ENCODE results near the gene FOXO4.
A peak's percentile ranks its signal among the peaks of the same experiment; 100 is the strongest.

The FOXO4 gene

GRCh38 chrX:71111141-71111843 lies 15.6 kb downstream of the FOXO4 start, which contains the start of gene IL2RG:
Gene IL2RG, minus strand, starts transcription at chrX:71111577. Its CDS starts 38 bp downstream, at chrX:71111539.
- Histone ChIP-seq H3K27ac (ENCODE audit: low read length) (no peak within 1 kb of the TSS), H3K4me3 (ENCODE audit: low read length) (no peak within 1 kb of the TSS), H3K9me3 (ENCODE audit: control insufficient read depth, insufficient read depth, low read length) (no peaks in the 10 kb centered on the region), H3K4me1 (ENCODE audit: control insufficient read depth, insufficient read depth, low read length) (no peaks in the 10 kb centered on the region), H3K27me3 (ENCODE audit: control insufficient read depth, insufficient read depth, low read length) (0 out of 2 replicates have a peak, but pooled peaks cover 1% of the 10 kb centered on the region), H3K36me3 (ENCODE audit: control insufficient read depth, insufficient read depth, low read length) (no peaks in the 10 kb centered on the region)
- WGBS (ENCODE audit: insufficient coverage, insufficient read length) = no CpG with 5 or more reads among the region's 8 CpGs
- no peak for DNase-seq (ENCODE audit: low read depth, low spot score)

GRCh38 chrX:71111921-71112431 lies 16.3 kb downstream of the FOXO4 start:
- WGBS (ENCODE audit: insufficient coverage, insufficient read length) = no CpG with 5 or more reads among the region's 5 CpGs

GRCh38 chrX:71117358-71117757 lies 21.7 kb downstream of the FOXO4 start:
- H3K9me3 ChIP-seq (ENCODE audit: control insufficient read depth, insufficient read depth, low read length) = no peaks in the 10 kb centered on the region
- 0 out of 2 replicates have a peak, but pooled peaks cover 1% of the 10 kb centered on the region for H3K27me3 ChIP-seq (ENCODE audit: control insufficient read depth, insufficient read depth, low read length)
- no peaks in the 10 kb centered on the region for H3K4me1 ChIP-seq (ENCODE audit: control insufficient read depth, insufficient read depth, low read length)
- H3K4me3 ChIP-seq (ENCODE audit: low read length) = no peak overlapping the region
- H3K27ac ChIP-seq (ENCODE audit: low read length) = no peak overlapping the region
- WGBS (ENCODE audit: insufficient coverage, insufficient read length) = no CpG with 5 or more reads among the region's 10 CpGs
- DNase-seq (ENCODE audit: low read depth, low spot score) = no peak
- peaks cover 6% of the 10 kb centered on the region; the same call in 1 of the 2 replicates for H3K36me3 ChIP-seq (ENCODE audit: control insufficient read depth, insufficient read depth, low read length)

More at GRCh38 chrX:71111921-71112431, 16.3 kb downstream of the FOXO4 start:
- 0 out of 2 replicates have a peak, but pooled peaks cover 1% of the 10 kb centered on the region for H3K27me3 ChIP-seq (ENCODE audit: control insufficient read depth, insufficient read depth, low read length)
- H3K9me3 ChIP-seq (ENCODE audit: control insufficient read depth, insufficient read depth, low read length) = no peaks in the 10 kb centered on the region
- no peak overlapping the region for H3K4me3 ChIP-seq (ENCODE audit: low read length)
- H3K4me1 ChIP-seq (ENCODE audit: control insufficient read depth, insufficient read depth, low read length) = no peaks in the 10 kb centered on the region
- no peaks in the 10 kb centered on the region for H3K36me3 ChIP-seq (ENCODE audit: control insufficient read depth, insufficient read depth, low read length)
- no peak overlapping the region for H3K27ac ChIP-seq (ENCODE audit: low read length)
- DNase-seq (ENCODE audit: low read depth, low spot score) = no peak

GRCh38 chrX:71118032-71118984 lies 22.7 kb downstream of the FOXO4 start, which contains the start of gene MED12:
Gene MED12, plus strand, starts transcription at chrX:71118596. Its CDS starts 159 bp downstream, at chrX:71118755.
- Histone ChIP-seq H3K9me3 (ENCODE audit: control insufficient read depth, insufficient read depth, low read length) (no peaks in the 10 kb centered on the region), H3K4me1 (ENCODE audit: control insufficient read depth, insufficient read depth, low read length) (no peaks in the 10 kb centered on the region), H3K36me3 (ENCODE audit: control insufficient read depth, insufficient read depth, low read length) (peaks cover 6% of the 10 kb centered on the region; the same call in 1 of the 2 replicates), H3K27me3 (ENCODE audit: control insufficient read depth, insufficient read depth, low read length) (0 out of 2 replicates have a peak, but pooled peaks cover 1% of the 10 kb centered on the region), H3K4me3 (ENCODE audit: low read length) (peak within 1 kb of the TSS; percentile 89; the same call in 1 of the 2 replicates), H3K27ac (ENCODE audit: low read length) (no peak within 1 kb of the TSS)
- DNase-seq (ENCODE audit: low read depth, low spot score) = no peak
- WGBS (ENCODE audit: insufficient coverage, insufficient read length) = no CpG with 5 or more reads among the region's 56 CpGs

- Histone ChIP-seq H3K4me1 (ENCODE audit: control insufficient read depth, insufficient read depth, low read length) (no peaks in the 10 kb centered on the region), H3K27ac (ENCODE audit: low read length) (no peak overlapping the region), H3K27me3 (ENCODE audit: control insufficient read depth, insufficient read depth, low read length) (no peaks in the 10 kb centered on the region), H3K4me3 (ENCODE audit: low read length) (peak overlapping the region; percentile 89; the same call in 1 of the 2 replicates), H3K36me3 (ENCODE audit: control insufficient read depth, insufficient read depth, low read length) (peaks cover 8% of the 10 kb centered on the region; the same call in 1 of the 2 replicates), H3K9me3 (ENCODE audit: control insufficient read depth, insufficient read depth, low read length) (no peaks in the 10 kb centered on the region)
- no peak for DNase-seq (ENCODE audit: low read depth, low spot score)
- no CpG with 5 or more reads among the region's 17 CpGs for WGBS (ENCODE audit: insufficient coverage, insufficient read length)
Measured at GRCh38 chrX:71118985-71119535, 23.4 kb downstream of the FOXO4 start.

- DNase-seq (ENCODE audit: low read depth, low spot score) = no peak
- no peaks in the 10 kb centered on the region for H3K9me3 ChIP-seq (ENCODE audit: control insufficient read depth, insufficient read depth, low read length)
- no peak overlapping the region for H3K27ac ChIP-seq (ENCODE audit: low read length)
- no peaks in the 10 kb centered on the region for H3K27me3 ChIP-seq (ENCODE audit: control insufficient read depth, insufficient read depth, low read length)
- WGBS (ENCODE audit: insufficient coverage, insufficient read length) = no CpG with 5 or more reads among the region's 12 CpGs
- no peak overlapping the region for H3K4me3 ChIP-seq (ENCODE audit: low read length)
- H3K4me1 ChIP-seq (ENCODE audit: control insufficient read depth, insufficient read depth, low read length) = no peaks in the 10 kb centered on the region
- peaks cover 27% of the 10 kb centered on the region; the same call in 1 of the 2 replicates for H3K36me3 ChIP-seq (ENCODE audit: control insufficient read depth, insufficient read depth, low read length)
Measured at GRCh38 chrX:71128166-71128833, 32.6 kb downstream of the FOXO4 start.

- peaks cover 25% of the 10 kb centered on the region; the same call in 1 of the 2 replicates for H3K36me3 ChIP-seq (ENCODE audit: control insufficient read depth, insufficient read depth, low read length)
- no peak for DNase-seq (ENCODE audit: low read depth, low spot score)
- H3K9me3 ChIP-seq (ENCODE audit: control insufficient read depth, insufficient read depth, low read length) = no peaks in the 10 kb centered on the region
- H3K27ac ChIP-seq (ENCODE audit: low read length) = no peak overlapping the region
- WGBS (ENCODE audit: insufficient coverage, insufficient read length) = no CpG with 5 or more reads among the region's 18 CpGs
- H3K4me3 ChIP-seq (ENCODE audit: low read length) = no peak overlapping the region
- H3K27me3 ChIP-seq (ENCODE audit: control insufficient read depth, insufficient read depth, low read length) = no peaks in the 10 kb centered on the region
- no peaks in the 10 kb centered on the region for H3K4me1 ChIP-seq (ENCODE audit: control insufficient read depth, insufficient read depth, low read length)
Measured at GRCh38 chrX:71128915-71129765, 33.5 kb downstream of the FOXO4 start.

- no peak for DNase-seq (ENCODE audit: low read depth, low spot score)
- peaks cover 23% of the 10 kb centered on the region; the same call in 1 of the 2 replicates for H3K36me3 ChIP-seq (ENCODE audit: control insufficient read depth, insufficient read depth, low read length)
- H3K27me3 ChIP-seq (ENCODE audit: control insufficient read depth, insufficient read depth, low read length) = no peaks in the 10 kb centered on the region
- no peak overlapping the region for H3K27ac ChIP-seq (ENCODE audit: low read length)
- no peaks in the 10 kb centered on the region for H3K9me3 ChIP-seq (ENCODE audit: control insufficient read depth, insufficient read depth, low read length)
- no CpG with 5 or more reads among the region's 4 CpGs for WGBS (ENCODE audit: insufficient coverage, insufficient read length)
- no peaks in the 10 kb centered on the region for H3K4me1 ChIP-seq (ENCODE audit: control insufficient read depth, insufficient read depth, low read length)
- no peak overlapping the region for H3K4me3 ChIP-seq (ENCODE audit: low read length)
Measured at GRCh38 chrX:71131510-71131909, 35.9 kb downstream of the FOXO4 start.

- Histone ChIP-seq H3K36me3 (ENCODE audit: control insufficient read depth, insufficient read depth, low read length) (peaks cover 14% of the 10 kb centered on the region; the same call in 1 of the 2 replicates), H3K9me3 (ENCODE audit: control insufficient read depth, insufficient read depth, low read length) (no peaks in the 10 kb centered on the region)
Measured at GRCh38 chrX:71140440-71140839, 44.8 kb downstream of the FOXO4 start.

More at GRCh38 chrX:71140440-71140839, 44.8 kb downstream of the FOXO4 start:
- no CpG with 5 or more reads among the region's 6 CpGs for WGBS (ENCODE audit: insufficient coverage, insufficient read length)
- Histone ChIP-seq H3K27me3 (ENCODE audit: control insufficient read depth, insufficient read depth, low read length) (no peaks in the 10 kb centered on the region), H3K4me1 (ENCODE audit: control insufficient read depth, insufficient read depth, low read length) (no peaks in the 10 kb centered on the region; the same call in 1 of the 2 replicates), H3K4me3 (ENCODE audit: low read length) (no peak overlapping the region), H3K27ac (ENCODE audit: low read length) (no peak overlapping the region)
- no peak for DNase-seq (ENCODE audit: low read depth, low spot score)
